ENCODE measurements around the gene KCNC2. TPM values are rescaled to one million over a fixed set of nuclear protein-coding genes. Genes with fewer than 3 reads are reported as not detected.

KCNC2 gene
- polyA plus RNA-seq, 1 donor from 2014 or later = 7.4 TPM

GRCh38 chr12:75170640-75171185, 38.9 kb downstream of the KCNC2 start:
- no peak overlapping the region for H3K4me2 ChIP-seq (ENCODE audit: low read length)
- no peak overlapping the region for H3K9ac ChIP-seq (ENCODE audit: low read length)
- H4K20me1 ChIP-seq (ENCODE audit: insufficient read depth) = no peaks in the 10 kb centered on the region
- H3K9me2 ChIP-seq (ENCODE audit: insufficient read depth, low read length) = no peaks in the 10 kb centered on the region
- H3F3A ChIP-seq (ENCODE audit: insufficient read depth, low read length, poor library complexity, severe bottlenecking) = no peaks in the 10 kb centered on the region
- TF ChIP-seq TAF1 (IDR thresholded peaks at IDR 0.05; ENCODE audit: low read depth) (no peak), REST (IDR thresholded peaks at IDR 0.05; ENCODE audit: borderline replicate concordance) (no peak), CTCF (IDR thresholded peaks at IDR 0.05; ENCODE audit: poor library complexity, severe bottlenecking) (no peak), SMC3 (conservative IDR thresholded peaks at IDR 0.05; ENCODE audit: poor library complexity) (no peak), EP300 (conservative IDR thresholded peaks at IDR 0.05; ENCODE audit: poor library complexity, severe bottlenecking) (no peak)
- H3K4me3 ChIP-seq (ENCODE audit: low read length) = no peak overlapping the region
- no peaks in the 10 kb centered on the region for H3K79me2 ChIP-seq (replicated peaks; ENCODE audit: insufficient read depth, low read length)
- no peaks in the 10 kb centered on the region for H3K36me3 ChIP-seq (ENCODE audit: insufficient read depth, low read length)
- H3K27me3 ChIP-seq (ENCODE audit: insufficient read depth, low read depth, low read length) = no peaks in the 10 kb centered on the region
- H2AFZ ChIP-seq (ENCODE audit: low read depth, low read length) = no peak overlapping the region
- no peak overlapping the region for H3K27ac ChIP-seq (ENCODE audit: low read length)
- no peaks in the 10 kb centered on the region for H3K9me3 ChIP-seq (ENCODE audit: low read length)

- Histone ChIP-seq H3F3A (ENCODE audit: insufficient read depth, low read length, poor library complexity, severe bottlenecking) (no peaks in the 10 kb centered on the region), H3K4me3 (ENCODE audit: low read length) (no peak overlapping the region), H3K4me2 (ENCODE audit: low read length) (no peak overlapping the region), H3K9ac (ENCODE audit: low read length) (no peak overlapping the region), H3K9me2 (ENCODE audit: insufficient read depth, low read length) (no peaks in the 10 kb centered on the region), H3K79me2 (replicated peaks; ENCODE audit: insufficient read depth, low read length) (no peaks in the 10 kb centered on the region), H2AFZ (ENCODE audit: low read depth, low read length) (no peak overlapping the region), H4K20me1 (ENCODE audit: insufficient read depth) (no peaks in the 10 kb centered on the region), H3K9me3 (ENCODE audit: low read length) (no peaks in the 10 kb centered on the region), H3K27me3 (ENCODE audit: insufficient read depth, low read depth, low read length) (no peaks in the 10 kb centered on the region), H3K27ac (ENCODE audit: low read length) (no peak overlapping the region), H3K36me3 (ENCODE audit: insufficient read depth, low read length) (no peaks in the 10 kb centered on the region)
- no peak for TF ChIP-seq MXI1 (conservative IDR thresholded peaks at IDR 0.05; ENCODE audit: poor library complexity, severe bottlenecking)
- TF ChIP-seq RAD21 (conservative IDR thresholded peaks at IDR 0.05) = no peak
- TF ChIP-seq TAF1 (IDR thresholded peaks at IDR 0.05; ENCODE audit: low read depth) = no peak
- TF ChIP-seq REST (IDR thresholded peaks at IDR 0.05; ENCODE audit: borderline replicate concordance) = no peak
- TF ChIP-seq SMC3 (conservative IDR thresholded peaks at IDR 0.05; ENCODE audit: poor library complexity) = no peak
Measured at GRCh38 chr12:75162845-75163244, 46.8 kb downstream of the KCNC2 start.
